ENCODE results near the gene HSPB9.

DNA sequence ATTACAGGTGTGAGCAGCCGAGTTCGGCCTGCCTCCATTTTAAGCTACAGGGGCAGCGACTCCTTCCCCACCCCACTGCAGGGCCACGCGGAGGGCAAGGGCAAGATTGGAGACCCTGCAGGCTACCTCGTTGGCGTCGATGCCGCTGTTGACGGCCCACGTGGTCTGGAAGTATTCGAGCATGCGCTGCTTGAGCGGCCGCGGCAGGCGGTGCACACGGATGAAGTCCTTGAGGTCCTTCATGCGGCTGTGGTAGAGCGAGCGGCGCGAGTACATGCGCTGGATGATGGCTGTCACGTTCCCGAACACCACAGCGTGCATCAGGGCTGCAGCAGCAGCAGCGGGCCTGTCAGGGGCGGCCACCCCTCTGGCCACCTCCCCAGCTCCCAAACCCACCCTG, 46.7 kb downstream of the HSPB9 start:
- TF ChIP-seq YY1 (IDR thresholded peaks at IDR 0.05; ENCODE audit: low read depth) = no peak
- TF ChIP-seq, protein P1, sequence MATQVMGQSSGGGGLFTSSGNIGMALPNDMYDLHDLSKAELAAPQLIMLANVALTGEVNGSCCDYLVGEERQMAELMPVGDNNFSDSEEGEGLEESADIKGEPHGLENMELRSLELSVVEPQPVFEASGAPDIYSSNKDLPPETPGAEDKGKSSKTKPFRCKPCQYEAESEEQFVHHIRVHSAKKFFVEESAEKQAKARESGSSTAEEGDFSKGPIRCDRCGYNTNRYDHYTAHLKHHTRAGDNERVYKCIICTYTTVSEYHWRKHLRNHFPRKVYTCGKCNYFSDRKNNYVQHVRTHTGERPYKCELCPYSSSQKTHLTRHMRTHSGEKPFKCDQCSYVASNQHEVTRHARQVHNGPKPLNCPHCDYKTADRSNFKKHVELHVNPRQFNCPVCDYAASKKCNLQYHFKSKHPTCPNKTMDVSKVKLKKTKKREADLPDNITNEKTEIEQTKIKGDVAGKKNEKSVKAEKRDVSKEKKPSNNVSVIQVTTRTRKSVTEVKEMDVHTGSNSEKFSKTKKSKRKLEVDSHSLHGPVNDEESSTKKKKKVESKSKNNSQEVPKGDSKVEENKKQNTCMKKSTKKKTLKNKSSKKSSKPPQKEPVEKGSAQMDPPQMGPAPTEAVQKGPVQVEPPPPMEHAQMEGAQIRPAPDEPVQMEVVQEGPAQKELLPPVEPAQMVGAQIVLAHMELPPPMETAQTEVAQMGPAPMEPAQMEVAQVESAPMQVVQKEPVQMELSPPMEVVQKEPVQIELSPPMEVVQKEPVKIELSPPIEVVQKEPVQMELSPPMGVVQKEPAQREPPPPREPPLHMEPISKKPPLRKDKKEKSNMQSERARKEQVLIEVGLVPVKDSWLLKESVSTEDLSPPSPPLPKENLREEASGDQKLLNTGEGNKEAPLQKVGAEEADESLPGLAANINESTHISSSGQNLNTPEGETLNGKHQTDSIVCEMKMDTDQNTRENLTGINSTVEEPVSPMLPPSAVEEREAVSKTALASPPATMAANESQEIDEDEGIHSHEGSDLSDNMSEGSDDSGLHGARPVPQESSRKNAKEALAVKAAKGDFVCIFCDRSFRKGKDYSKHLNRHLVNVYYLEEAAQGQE (IDR thresholded peaks at IDR 0.05; ENCODE audit: low read depth) = no peak

Data from Ishikawa (cell line).